Suprapubic skin (tissue), 4 donors: ENCODE measurements around the gene RBL2. TPM values are rescaled to one million over a fixed set of nuclear protein-coding genes. Genes with fewer than 3 reads are reported as not detected.
"Not testable (repeated sequence)": the region's sequence is repeated elsewhere in the genome, so short reads cannot be mapped to it uniquely, and the experiment has no call there.

Experiments used
- DNase-seq, 2 donors: peaks; one replicate each; pipeline ENCODE4 v3.0.0-alpha.2; 2019; ENCODE audit warnings: low spot score in 2 of 2
- H3K27ac ChIP-seq: fragments of 200-600 bp; sonication (generic); one replicate; pipeline ENCODE4 v1.5.1; 2019
- H3K27me3 ChIP-seq: fragments of 200-600 bp; sonication (generic); one replicate; pipeline ENCODE4 v1.5.1; 2019
- H3K36me3 ChIP-seq: fragments of 200-600 bp; sonication (generic); one replicate; pipeline ENCODE4 v1.5.1; 2019
- H3K4me1 ChIP-seq: fragments of 200-600 bp; sonication (generic); one replicate; pipeline ENCODE4 v1.5.1; 2019
- H3K4me3 ChIP-seq: fragments of 200-600 bp; sonication (generic); one replicate; pipeline ENCODE4 v1.5.1; 2019; ENCODE audit warnings: mild to moderate bottlenecking
- H3K9me3 ChIP-seq: fragments of 200-600 bp; sonication (generic); one replicate; pipeline ENCODE4 v1.5.1; 2019
- EP300 ChIP-seq: sonication (generic); formaldehyde crosslinking; IDR thresholded peaks from one replicate; pipeline ENCODE4 v1.6.1; 2017; ENCODE audit warnings: antibody characterized with exemption
- POLR2A ChIP-seq, 2 donors: fragments of 450-650 bp; IDR thresholded peaks; one replicate each; pipeline ENCODE4 v1.6.1; 2017; ENCODE audit warnings: antibody characterized with exemption in 2 of 2, mild to moderate bottlenecking in 2 of 2, moderate library complexity in 2 of 2
- POLR2AphosphoS5 ChIP-seq, 3 donors: sonication (generic); formaldehyde crosslinking; IDR thresholded peaks; one replicate each; pipeline ENCODE4 v1.6.1; 2017; ENCODE audit warnings: antibody characterized with exemption in 3 of 3
- WGBS: methylation state at CpG from one replicate; pipeline ENCODE4 v1.1.5; 2018; 5-methylcytosine and 5-hydroxymethylcytosine counted together
- total RNA-seq, 4 donors: library from RNA; depleted of rRNA; stranded (reverse); fragments of >200 nt; gene quantifications; one replicate each; pipeline ENCODE4 v1.1.0, GENCODE V29; 2016
- TF ChIP-seq, protein P1 (sequence below), 2 donors: fragments of 200-600 bp in 1 of 2; fragments of 450-650 bp in 1 of 2; sonication (generic) in 1 of 2; IDR thresholded peaks; one replicate each; pipeline ENCODE4 v1.5.1; 2016 to 2019; ENCODE audit warnings: antibody characterized with exemption in 2 of 2, mild to moderate bottlenecking in 1 of 2, moderate library complexity in 1 of 2

Gene RBL2
- total RNA-seq, 4 donors from 2014 or later, result 66.4 to 155 (median 71.9) TPM

DNA sequence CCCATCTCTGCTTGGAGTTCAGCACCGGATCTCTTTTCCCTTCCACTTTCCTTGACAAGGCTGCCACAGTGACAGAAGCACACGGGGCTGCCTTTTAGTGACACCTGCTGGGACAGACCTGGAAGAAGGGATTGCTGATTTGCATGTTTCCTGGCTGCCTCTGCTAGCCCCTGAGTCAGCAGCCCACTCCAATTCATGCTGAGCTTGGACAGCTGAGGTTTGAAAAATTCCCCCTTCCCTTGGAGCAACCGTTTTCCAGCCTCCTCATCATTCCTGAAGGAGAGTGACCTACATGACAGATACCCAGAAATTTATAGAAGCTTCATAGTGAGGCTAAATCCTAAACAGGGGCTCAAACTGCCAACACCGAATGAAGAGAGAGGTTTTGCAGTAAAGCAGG lies 18.8 kb upstream of the RBL2 start:
- DNase-seq, result no peak
- H3K27me3 ChIP-seq, result no peaks in the 10 kb centered on the region
- no peaks in the 10 kb centered on the region for H3K9me3 ChIP-seq
- peaks cover 5% of the 10 kb centered on the region for H3K4me1 ChIP-seq
- TF ChIP-seq, protein P1, sequence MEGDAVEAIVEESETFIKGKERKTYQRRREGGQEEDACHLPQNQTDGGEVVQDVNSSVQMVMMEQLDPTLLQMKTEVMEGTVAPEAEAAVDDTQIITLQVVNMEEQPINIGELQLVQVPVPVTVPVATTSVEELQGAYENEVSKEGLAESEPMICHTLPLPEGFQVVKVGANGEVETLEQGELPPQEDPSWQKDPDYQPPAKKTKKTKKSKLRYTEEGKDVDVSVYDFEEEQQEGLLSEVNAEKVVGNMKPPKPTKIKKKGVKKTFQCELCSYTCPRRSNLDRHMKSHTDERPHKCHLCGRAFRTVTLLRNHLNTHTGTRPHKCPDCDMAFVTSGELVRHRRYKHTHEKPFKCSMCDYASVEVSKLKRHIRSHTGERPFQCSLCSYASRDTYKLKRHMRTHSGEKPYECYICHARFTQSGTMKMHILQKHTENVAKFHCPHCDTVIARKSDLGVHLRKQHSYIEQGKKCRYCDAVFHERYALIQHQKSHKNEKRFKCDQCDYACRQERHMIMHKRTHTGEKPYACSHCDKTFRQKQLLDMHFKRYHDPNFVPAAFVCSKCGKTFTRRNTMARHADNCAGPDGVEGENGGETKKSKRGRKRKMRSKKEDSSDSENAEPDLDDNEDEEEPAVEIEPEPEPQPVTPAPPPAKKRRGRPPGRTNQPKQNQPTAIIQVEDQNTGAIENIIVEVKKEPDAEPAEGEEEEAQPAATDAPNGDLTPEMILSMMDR (IDR thresholded peaks at IDR 0.05), result no peak
- TF ChIP-seq POLR2AphosphoS5 (IDR thresholded peaks at IDR 0.05) (no peak), EP300 (no peak), POLR2A (IDR thresholded peaks at IDR 0.05) (no peak)
- H3K27ac ChIP-seq, result no peak overlapping the region
- WGBS, result 10% methylated on average over 4 of the region's 4 CpGs
- no peak overlapping the region for H3K4me3 ChIP-seq
- no peaks in the 10 kb centered on the region for H3K36me3 ChIP-seq

DNA sequence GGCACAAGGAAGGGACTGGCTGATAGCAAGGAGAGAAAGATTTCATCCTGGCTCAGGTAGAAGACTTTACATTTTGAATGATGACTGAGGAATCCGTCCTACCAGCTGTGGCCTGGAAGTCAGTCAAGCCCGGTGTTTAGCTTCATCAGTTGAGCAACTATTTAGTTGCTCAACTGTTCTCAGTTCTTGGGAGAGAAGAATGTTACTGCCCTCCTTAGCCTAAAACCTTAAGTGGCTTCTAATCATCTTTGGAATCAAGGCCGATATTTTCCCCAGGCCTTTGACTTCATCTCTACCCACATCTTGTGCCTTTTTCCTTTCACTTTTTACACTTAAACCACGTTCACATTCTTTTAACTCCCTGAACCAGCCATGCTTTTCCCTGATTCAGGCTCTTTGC lies 17.3 kb upstream of the RBL2 start:
- no peaks in the 10 kb centered on the region for H3K9me3 ChIP-seq
- H3K36me3 ChIP-seq, result no peaks in the 10 kb centered on the region
- peaks cover 5% of the 10 kb centered on the region for H3K4me1 ChIP-seq
- no peaks in the 10 kb centered on the region for H3K27me3 ChIP-seq
- H3K27ac ChIP-seq, result no peak overlapping the region
- H3K4me3 ChIP-seq, result no peak overlapping the region
- no peak for TF ChIP-seq EP300
- TF ChIP-seq, protein P1 (IDR thresholded peaks at IDR 0.05), result no peak
- WGBS, result 48% methylated on average over 4 of the region's 4 CpGs
- DNase-seq, result no peak

DNA sequence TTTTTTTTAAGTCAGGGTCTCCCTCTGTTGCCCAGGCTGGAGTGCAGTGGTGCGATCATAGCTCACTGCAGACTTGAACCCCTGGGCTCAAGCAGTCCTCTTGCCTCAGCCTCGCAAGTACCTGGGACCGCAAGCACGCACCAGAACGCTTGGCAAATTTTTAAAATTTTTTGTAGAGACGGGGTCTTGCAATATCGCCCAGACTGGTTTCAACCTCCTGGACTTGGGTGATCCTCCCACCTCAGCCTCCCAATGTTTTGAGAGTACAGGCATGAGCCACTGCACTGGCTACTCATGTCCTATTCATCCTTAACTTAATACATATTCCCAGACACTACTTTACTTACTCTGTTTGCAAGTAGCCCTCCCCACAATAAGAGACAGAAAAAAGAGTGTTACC lies 16.3 kb upstream of the RBL2 start:
- Histone ChIP-seq H3K4me3 (no peak overlapping the region), H3K9me3 (no peaks in the 10 kb centered on the region), H3K36me3 (no peaks in the 10 kb centered on the region), H3K27ac (no peak overlapping the region), H3K4me1 (peaks cover 5% of the 10 kb centered on the region), H3K27me3 (no peaks in the 10 kb centered on the region)
- WGBS, result 97% methylated on average over 7 of the region's 7 CpGs
- DNase-seq, result no peak
- no peak for TF ChIP-seq EP300
- no peak for TF ChIP-seq POLR2A (IDR thresholded peaks at IDR 0.05)
- no peak for TF ChIP-seq POLR2AphosphoS5 (IDR thresholded peaks at IDR 0.05)
- TF ChIP-seq, protein P1 (IDR thresholded peaks at IDR 0.05), result no peak

DNA sequence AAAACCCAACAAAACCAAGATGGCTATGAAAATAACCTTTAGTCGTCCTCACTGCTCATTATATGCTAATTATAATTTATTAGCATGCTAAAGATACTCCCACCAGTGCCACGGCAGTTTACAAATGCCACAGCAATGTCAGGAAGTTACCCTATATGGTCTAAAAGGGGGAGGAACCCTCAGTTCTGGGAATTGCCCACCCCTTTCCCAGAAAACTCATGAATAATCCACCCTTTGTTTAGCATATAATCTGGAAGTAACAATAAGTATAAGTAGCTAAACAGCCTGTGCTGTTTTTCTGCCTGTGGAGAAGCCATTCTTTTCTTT lies 14.9 kb upstream of the RBL2 start:
- H3K9me3 ChIP-seq, H3K27ac ChIP-seq, H3K4me1 ChIP-seq, H3K36me3 ChIP-seq, H3K4me3 ChIP-seq, H3K27me3 ChIP-seq, DNase-seq: not testable (repeated sequence)
- WGBS, result 51% methylated on average over 2 of the region's 2 CpGs

DNA sequence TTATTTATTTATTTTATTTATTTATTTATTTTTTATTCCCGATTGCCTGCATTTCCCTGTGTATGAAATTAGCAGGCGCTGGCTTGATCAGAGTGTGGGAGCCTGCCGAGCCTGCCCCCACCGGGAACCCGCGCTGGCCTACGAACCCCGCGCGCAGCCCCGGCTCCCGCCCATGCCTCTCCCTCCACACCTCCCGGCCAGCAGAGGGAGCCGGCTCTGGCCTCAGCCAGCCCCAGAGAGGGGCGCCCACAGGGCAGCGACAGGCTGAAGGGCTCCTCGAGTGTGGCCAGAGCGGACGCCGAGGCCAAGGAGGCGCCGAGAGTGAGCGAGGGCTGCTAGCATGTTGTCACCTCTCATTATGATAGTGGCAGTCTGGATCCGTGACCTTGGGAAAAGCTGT lies 13.0 kb upstream of the RBL2 start:
- no peak for DNase-seq
- Histone ChIP-seq H3K27ac (no peak overlapping the region), H3K36me3 (no peaks in the 10 kb centered on the region), H3K4me1 (peaks cover 5% of the 10 kb centered on the region), H3K9me3 (no peaks in the 10 kb centered on the region), H3K27me3 (no peaks in the 10 kb centered on the region), H3K4me3 (no peak overlapping the region)
- TF ChIP-seq POLR2A (IDR thresholded peaks at IDR 0.05), result no peak
- TF ChIP-seq EP300, result no peak
- TF ChIP-seq, protein P1 (IDR thresholded peaks at IDR 0.05), result no peak
- TF ChIP-seq POLR2AphosphoS5 (IDR thresholded peaks at IDR 0.05), result no peak
- WGBS, result 98% methylated on average over 21 of the region's 24 CpGs

DNA sequence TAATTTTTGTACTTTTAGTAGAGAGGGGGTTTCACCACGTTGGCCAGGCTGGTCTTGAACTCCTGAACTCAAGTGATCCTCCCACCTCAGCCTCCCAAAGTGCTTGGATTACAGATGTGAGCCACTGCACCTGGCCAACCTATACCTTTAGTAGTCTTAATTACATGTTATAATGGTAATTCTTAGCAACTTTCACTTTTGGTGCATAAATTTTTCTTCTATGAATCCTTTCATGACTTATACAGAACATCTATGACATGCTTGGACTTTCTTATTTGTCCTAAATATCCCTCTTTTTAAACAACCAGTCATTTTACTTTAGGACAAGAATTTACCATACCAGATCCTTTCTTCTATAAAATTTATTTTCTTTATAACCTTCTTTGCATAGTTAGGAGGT lies 10.3 kb upstream of the RBL2 start:
- 94% methylated on average over 1 of the region's 1 CpG for WGBS
- H3K4me1 ChIP-seq, H3K27ac ChIP-seq, H3K4me3 ChIP-seq, H3K27me3 ChIP-seq, DNase-seq, H3K9me3 ChIP-seq, H3K36me3 ChIP-seq: not testable (repeated sequence)
